Measurements from ENCODE around the gene LRRK2.

Gene LRRK2

GRCh38 chr12:40209886-40210285, 14.9 kb upstream of the LRRK2 start:
- TF ChIP-seq FOXP2 (optimal IDR thresholded peaks at IDR 0.05; ENCODE audit: borderline replicate concordance, extremely low read depth, extremely low read length, insufficient read depth) (no peak), POLR2AphosphoS5 (IDR thresholded peaks at IDR 0.05; ENCODE audit: low read depth, low read length) (no peak), SIN3A (IDR thresholded peaks at IDR 0.05; ENCODE audit: borderline replicate concordance, insufficient read depth, low read length) (no peak), TAF1 (IDR thresholded peaks at IDR 0.05; ENCODE audit: borderline replicate concordance, insufficient read depth, low read length) (no peak), REST (IDR thresholded peaks at IDR 0.05; ENCODE audit: insufficient read depth in 1 of 2, low read depth in 2 of 2, low read length in 2 of 2) (no peak)

GRCh38 chr12:40212566-40212965, 12.2 kb upstream of the LRRK2 start:
- TF ChIP-seq SIN3A (IDR thresholded peaks at IDR 0.05; ENCODE audit: borderline replicate concordance, insufficient read depth, low read length) (no peak), REST (IDR thresholded peaks at IDR 0.05; ENCODE audit: insufficient read depth in 1 of 2, low read depth in 2 of 2, low read length in 2 of 2) (no peak), TAF1 (IDR thresholded peaks at IDR 0.05; ENCODE audit: borderline replicate concordance, insufficient read depth, low read length) (no peak), POLR2AphosphoS5 (IDR thresholded peaks at IDR 0.05; ENCODE audit: low read depth, low read length) (no peak), FOXP2 (optimal IDR thresholded peaks at IDR 0.05; ENCODE audit: borderline replicate concordance, extremely low read depth, extremely low read length, insufficient read depth) (no peak)

GRCh38 chr12:40215982-40216381, 8.8 kb upstream of the LRRK2 start:
- TF ChIP-seq FOXP2 (optimal IDR thresholded peaks at IDR 0.05; ENCODE audit: borderline replicate concordance, extremely low read depth, extremely low read length, insufficient read depth): no peak
- no peak for TF ChIP-seq POLR2AphosphoS5 (IDR thresholded peaks at IDR 0.05; ENCODE audit: low read depth, low read length)
- TF ChIP-seq TAF1 (IDR thresholded peaks at IDR 0.05; ENCODE audit: borderline replicate concordance, insufficient read depth, low read length): no peak
- TF ChIP-seq REST (IDR thresholded peaks at IDR 0.05; ENCODE audit: insufficient read depth in 1 of 2, low read depth in 2 of 2, low read length in 2 of 2): no peak
- TF ChIP-seq SIN3A (IDR thresholded peaks at IDR 0.05; ENCODE audit: borderline replicate concordance, insufficient read depth, low read length): no peak

- TF ChIP-seq POLR2AphosphoS5 (IDR thresholded peaks at IDR 0.05; ENCODE audit: low read depth, low read length) (no peak), TAF1 (IDR thresholded peaks at IDR 0.05; ENCODE audit: borderline replicate concordance, insufficient read depth, low read length) (no peak), FOXP2 (optimal IDR thresholded peaks at IDR 0.05; ENCODE audit: borderline replicate concordance, extremely low read depth, extremely low read length, insufficient read depth) (no peak), REST (IDR thresholded peaks at IDR 0.05; ENCODE audit: insufficient read depth in 1 of 2, low read depth in 2 of 2, low read length in 2 of 2) (no peak), SIN3A (IDR thresholded peaks at IDR 0.05; ENCODE audit: borderline replicate concordance, insufficient read depth, low read length) (no peak)
These were observed 8.1 kb upstream of the LRRK2 start for GRCh38 chr12:40216516-40217288.
